Activated naive CD4-positive, alpha-beta T cell treated with anti-CD3 and anti-CD28 coated beads, Interleukin-2, amount 50 U/mL, for 16 hours (primary cell): ENCODE results near the gene C1orf159.
A peak's percentile ranks its signal among the peaks of the same experiment; 100 is the strongest.

Experiments used
- DNase-seq: peaks from one replicate; pipeline ENCODE4 v3.0.0-alpha.2; 2020

Gene C1orf159

GRCh38 chr1:1049318-1050165 lies 66.3 kb downstream of the C1orf159 start:
- no peak for DNase-seq

GRCh38 chr1:1048765-1049164 lies 67.1 kb downstream of the C1orf159 start:
- DNase-seq, result no peak

GRCh38 chr1:1047963-1048362 lies 67.9 kb downstream of the C1orf159 start:
- no peak for DNase-seq

GRCh38 chr1:1047407-1047806 lies 68.5 kb downstream of the C1orf159 start:
- DNase-seq, result no peak

GRCh38 chr1:1046767-1047166 lies 69.1 kb downstream of the C1orf159 start:
- DNase-seq, result no peak

- DNase-seq, result no peak
These were observed 69.6 kb downstream of the C1orf159 start for GRCh38 chr1:1046243-1046642.

GRCh38 chr1:1045129-1045528 lies 70.8 kb downstream of the C1orf159 start:
- DNase-seq, result no peak

GRCh38 chr1:1044455-1045078 lies 71.3 kb downstream of the C1orf159 start:
- no peak for DNase-seq

- DNase-seq, result no peak
These were observed 72.0 kb downstream of the C1orf159 start for GRCh38 chr1:1043921-1044320.

GRCh38 chr1:1043411-1043810 lies 72.5 kb downstream of the C1orf159 start:
- DNase-seq, result no peak

GRCh38 chr1:1042835-1043234 lies 73.1 kb downstream of the C1orf159 start:
- no peak for DNase-seq

GRCh38 chr1:1041873-1042272 lies 74.0 kb downstream of the C1orf159 start:
- DNase-seq, result no peak

GRCh38 chr1:1041092-1041523 lies 74.8 kb downstream of the C1orf159 start:
- DNase-seq, result no peak

GRCh38 chr1:1040004-1040991 lies 75.6 kb downstream of the C1orf159 start:
- DNase-seq, result peak; percentile 75

GRCh38 chr1:1039145-1039910 lies 76.6 kb downstream of the C1orf159 start:
- no peak for DNase-seq

- no peak for DNase-seq
These were observed 77.2 kb downstream of the C1orf159 start for GRCh38 chr1:1038694-1039093.

GRCh38 chr1:1037366-1038327 lies 78.2 kb downstream of the C1orf159 start:
- no peak for DNase-seq

GRCh38 chr1:1035291-1035943 lies 80.5 kb downstream of the C1orf159 start:
- DNase-seq, result no peak

- no peak for DNase-seq
These were observed 81.5 kb downstream of the C1orf159 start for GRCh38 chr1:1034439-1034781.

- peak; percentile 30 for DNase-seq
These were observed 82.0 kb downstream of the C1orf159 start for GRCh38 chr1:1033731-1034438.
